ENCODE measurements around the gene PRDM2.

Gene PRDM2

GRCh38 chr1:13798120-13798519 lies 98.1 kb downstream of the PRDM2 start:
- DNase-seq, result no peak
- Histone ChIP-seq H3K4me1 (ENCODE audit: low read length) (no peaks in the 10 kb centered on the region), H3K9me3 (replicated peaks; ENCODE audit: insufficient read depth, low read length) (no peaks in the 10 kb centered on the region), H3K27me3 (replicated peaks; ENCODE audit: insufficient read depth, low read length) (no peaks in the 10 kb centered on the region), H3F3A (ENCODE audit: insufficient read depth, low read length) (no peaks in the 10 kb centered on the region), H3K4me3 (ENCODE audit: low read length) (no peak overlapping the region), H3K9ac (ENCODE audit: low read length) (no peak overlapping the region), H3K9me2 (replicated peaks; ENCODE audit: insufficient read depth, low read length) (no peaks in the 10 kb centered on the region), H3K27ac (ENCODE audit: low read length) (no peak overlapping the region), H4K20me1 (ENCODE audit: insufficient read depth, low read length) (no peaks in the 10 kb centered on the region), H3K79me2 (ENCODE audit: low read length) (no peaks in the 10 kb centered on the region), H2AFZ (ENCODE audit: low read length) (no peak overlapping the region), H3K4me2 (ENCODE audit: low read depth, low read length) (no peak overlapping the region), H3K36me3 (replicated peaks; ENCODE audit: insufficient read depth, low read length) (no peaks in the 10 kb centered on the region)
- TF ChIP-seq, protein P1, sequence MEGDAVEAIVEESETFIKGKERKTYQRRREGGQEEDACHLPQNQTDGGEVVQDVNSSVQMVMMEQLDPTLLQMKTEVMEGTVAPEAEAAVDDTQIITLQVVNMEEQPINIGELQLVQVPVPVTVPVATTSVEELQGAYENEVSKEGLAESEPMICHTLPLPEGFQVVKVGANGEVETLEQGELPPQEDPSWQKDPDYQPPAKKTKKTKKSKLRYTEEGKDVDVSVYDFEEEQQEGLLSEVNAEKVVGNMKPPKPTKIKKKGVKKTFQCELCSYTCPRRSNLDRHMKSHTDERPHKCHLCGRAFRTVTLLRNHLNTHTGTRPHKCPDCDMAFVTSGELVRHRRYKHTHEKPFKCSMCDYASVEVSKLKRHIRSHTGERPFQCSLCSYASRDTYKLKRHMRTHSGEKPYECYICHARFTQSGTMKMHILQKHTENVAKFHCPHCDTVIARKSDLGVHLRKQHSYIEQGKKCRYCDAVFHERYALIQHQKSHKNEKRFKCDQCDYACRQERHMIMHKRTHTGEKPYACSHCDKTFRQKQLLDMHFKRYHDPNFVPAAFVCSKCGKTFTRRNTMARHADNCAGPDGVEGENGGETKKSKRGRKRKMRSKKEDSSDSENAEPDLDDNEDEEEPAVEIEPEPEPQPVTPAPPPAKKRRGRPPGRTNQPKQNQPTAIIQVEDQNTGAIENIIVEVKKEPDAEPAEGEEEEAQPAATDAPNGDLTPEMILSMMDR (IDR thresholded peaks at IDR 0.05; ENCODE audit: low read length), result no peak
- TF ChIP-seq EZH2 (optimal IDR thresholded peaks at IDR 0.05; ENCODE audit: low read depth, low read length), result no peak

DNA sequence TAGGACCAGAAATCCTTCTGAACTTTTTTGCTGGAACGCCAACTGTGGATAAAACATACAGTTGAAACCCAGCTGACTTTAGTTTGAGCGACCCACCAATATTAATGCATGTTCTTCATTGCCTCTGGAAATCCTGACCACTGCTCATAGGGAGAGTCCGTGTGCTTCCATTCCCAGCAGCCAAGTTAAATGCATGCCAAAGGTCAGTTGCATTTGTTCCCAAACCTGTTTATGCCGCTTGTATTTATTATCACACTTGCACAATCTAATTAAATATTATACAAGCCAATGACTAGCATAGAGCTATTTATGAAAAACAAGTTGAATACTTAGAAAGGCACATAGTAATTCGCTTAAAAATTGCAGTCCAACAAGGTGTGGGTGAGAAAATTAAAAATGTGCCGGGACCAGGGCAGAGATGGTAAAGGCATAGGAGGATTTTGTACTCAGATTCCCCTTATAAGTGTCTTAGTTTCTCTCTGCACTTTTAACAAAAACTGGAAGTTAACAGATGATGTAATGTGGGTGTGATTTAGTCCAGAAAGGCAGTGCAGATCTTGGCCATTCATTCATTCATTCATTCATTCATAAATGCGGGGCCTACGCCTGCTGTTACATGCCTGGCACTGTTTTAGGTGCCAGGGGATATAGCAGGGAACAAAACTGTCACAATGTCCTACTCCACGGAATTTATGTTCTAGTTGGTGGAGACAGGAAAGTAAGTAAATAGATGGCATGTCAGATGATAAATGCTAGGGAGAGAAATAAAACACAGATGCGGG lies 99.7 kb downstream of the PRDM2 start:
- Histone ChIP-seq H3K36me3 (replicated peaks; ENCODE audit: insufficient read depth, low read length) (no peaks in the 10 kb centered on the region), H3K27me3 (replicated peaks; ENCODE audit: insufficient read depth, low read length) (no peaks in the 10 kb centered on the region), H4K20me1 (ENCODE audit: insufficient read depth, low read length) (no peaks in the 10 kb centered on the region), H3K4me3 (ENCODE audit: low read length) (no peak overlapping the region), H3K4me1 (ENCODE audit: low read length) (no peaks in the 10 kb centered on the region), H3K4me2 (ENCODE audit: low read depth, low read length) (no peak overlapping the region), H3K9me2 (replicated peaks; ENCODE audit: insufficient read depth, low read length) (no peaks in the 10 kb centered on the region), H3K27ac (ENCODE audit: low read length) (no peak overlapping the region), H3F3A (ENCODE audit: insufficient read depth, low read length) (no peaks in the 10 kb centered on the region), H2AFZ (ENCODE audit: low read length) (no peak overlapping the region), H3K79me2 (ENCODE audit: low read length) (no peaks in the 10 kb centered on the region), H3K9me3 (replicated peaks; ENCODE audit: insufficient read depth, low read length) (no peaks in the 10 kb centered on the region), H3K9ac (ENCODE audit: low read length) (no peak overlapping the region)
- DNase-seq, result no peak
- TF ChIP-seq EZH2 (optimal IDR thresholded peaks at IDR 0.05; ENCODE audit: low read depth, low read length) (no peak), EZH2phosphoT487 (IDR thresholded peaks at IDR 0.05; ENCODE audit: low read length) (no peak)
- TF ChIP-seq, protein P1 (IDR thresholded peaks at IDR 0.05; ENCODE audit: low read length), result no peak

- Histone ChIP-seq H4K20me1 (ENCODE audit: insufficient read depth, low read length) (no peaks in the 10 kb centered on the region), H3K9me2 (replicated peaks; ENCODE audit: insufficient read depth, low read length) (no peaks in the 10 kb centered on the region), H3F3A (ENCODE audit: insufficient read depth, low read length) (no peaks in the 10 kb centered on the region), H3K4me2 (ENCODE audit: low read depth, low read length) (no peak overlapping the region), H3K4me3 (ENCODE audit: low read length) (no peak overlapping the region), H3K9me3 (replicated peaks; ENCODE audit: insufficient read depth, low read length) (no peaks in the 10 kb centered on the region), H3K36me3 (replicated peaks; ENCODE audit: insufficient read depth, low read length) (no peaks in the 10 kb centered on the region), H3K27me3 (replicated peaks; ENCODE audit: insufficient read depth, low read length) (no peaks in the 10 kb centered on the region), H3K27ac (ENCODE audit: low read length) (no peak overlapping the region), H3K4me1 (ENCODE audit: low read length) (no peaks in the 10 kb centered on the region), H3K9ac (ENCODE audit: low read length) (no peak overlapping the region), H3K79me2 (ENCODE audit: low read length) (no peaks in the 10 kb centered on the region), H2AFZ (ENCODE audit: low read length) (no peak overlapping the region)
- TF ChIP-seq EZH2phosphoT487 (IDR thresholded peaks at IDR 0.05; ENCODE audit: low read length) (no peak), EZH2 (optimal IDR thresholded peaks at IDR 0.05; ENCODE audit: low read depth, low read length) (no peak)
- TF ChIP-seq, protein P1 (IDR thresholded peaks at IDR 0.05; ENCODE audit: low read length), result no peak
- DNase-seq, result no peak
These were observed 101.2 kb downstream of the PRDM2 start for GRCh38 chr1:13801232-13801631.
